Measurements from ENCODE around the gene OR4S2. TPM values are rescaled to one million over a fixed set of nuclear protein-coding genes. Genes with fewer than 3 reads are reported as not detected.

OR4S2 gene
- total and polyA plus RNA-seq, 10 of the 15 experiments (the other 5 are each of a cell fraction or from before 2014, with no cell fraction given) = not detected

DNA sequence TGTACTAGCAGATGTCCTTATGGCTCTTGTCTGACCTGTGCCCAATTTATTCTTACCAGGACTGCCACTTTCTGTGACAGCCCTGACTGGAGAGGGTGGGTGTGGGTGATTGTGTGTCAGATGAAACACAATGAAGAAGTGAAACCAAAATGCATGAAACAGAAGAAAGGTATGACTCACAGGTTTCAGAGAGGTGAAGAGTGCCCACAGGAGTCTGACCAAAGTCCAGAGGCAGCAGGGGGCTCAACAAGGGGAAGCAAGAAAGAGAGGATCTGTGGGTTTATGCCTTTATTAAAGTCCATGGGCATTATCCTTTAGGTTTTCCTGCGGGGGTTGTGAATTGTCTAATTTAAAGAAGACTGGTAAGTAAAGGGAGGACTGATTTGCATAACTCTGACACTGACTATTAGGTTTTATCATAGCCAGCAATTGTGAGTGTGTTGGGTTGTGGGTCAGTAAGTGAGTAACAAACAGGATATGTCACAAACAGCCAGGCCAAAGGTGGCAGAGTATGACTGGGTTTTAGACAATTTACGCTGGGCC, 10.0 kb downstream of the OR4S2 start (continued):
- TF ChIP-seq EP300 (IDR thresholded peaks at IDR 0.05; ENCODE audit: borderline replicate concordance in 1 of 2, control insufficient read depth in 1 of 2, low read depth in 2 of 2, low read length in 2 of 2) (peak; percentile 85 to 95; a peak in 3 of 4 replicates), BCL11A (IDR thresholded peaks at IDR 0.05; ENCODE audit: low read depth, low read length) (peak; percentile 89), YY1 (IDR thresholded peaks at IDR 0.05; ENCODE audit: low read depth, low read length) (no peak), ZNF622 (IDR thresholded peaks at IDR 0.05) (no peak), POLR2AphosphoS5 (IDR thresholded peaks at IDR 0.05; ENCODE audit: low read length) (no peak), SUPT20H (IDR thresholded peaks at IDR 0.05; ENCODE audit: borderline replicate concordance, control insufficient read depth, low read depth, low read length) (no peak), NFXL1 (IDR thresholded peaks at IDR 0.05; ENCODE audit: borderline replicate concordance) (no peak), CHD2 (IDR thresholded peaks at IDR 0.05; ENCODE audit: borderline replicate concordance, low read depth, low read length) (peak; percentile 45; the same call in 1 of the 2 replicates), JUNB (IDR thresholded peaks at IDR 0.05) (peak; percentile 75), ZNF207 (IDR thresholded peaks at IDR 0.05; ENCODE audit: borderline replicate concordance) (no peak), IRF4 (IDR thresholded peaks at IDR 0.05; ENCODE audit: low read depth, low read length) (peak; percentile 77; the same call in 1 of the 2 replicates), NR2F1 (conservative IDR thresholded peaks at IDR 0.05) (peak; percentile 93), ETV6 (conservative IDR thresholded peaks at IDR 0.05 in 1 of 2, IDR thresholded peaks at IDR 0.05 in 1 of 2; ENCODE audit: borderline replicate concordance in 1 of 2, low read depth in 1 of 2) (no peak), DPF2 (IDR thresholded peaks at IDR 0.05) (peak; percentile 99), ZBED1 (IDR thresholded peaks at IDR 0.05; ENCODE audit: borderline replicate concordance) (no peak), PKNOX1 (IDR thresholded peaks at IDR 0.05) (peak; percentile 65), NR2C2 (IDR thresholded peaks at IDR 0.05; ENCODE audit: borderline replicate concordance, control insufficient read depth, insufficient read length, low read depth) (no peak), MXI1 (IDR thresholded peaks at IDR 0.05; ENCODE audit: low read depth, low read length) (no peak; the same call in 1 of the 2 replicates)
- TF ChIP-seq, protein P1, sequence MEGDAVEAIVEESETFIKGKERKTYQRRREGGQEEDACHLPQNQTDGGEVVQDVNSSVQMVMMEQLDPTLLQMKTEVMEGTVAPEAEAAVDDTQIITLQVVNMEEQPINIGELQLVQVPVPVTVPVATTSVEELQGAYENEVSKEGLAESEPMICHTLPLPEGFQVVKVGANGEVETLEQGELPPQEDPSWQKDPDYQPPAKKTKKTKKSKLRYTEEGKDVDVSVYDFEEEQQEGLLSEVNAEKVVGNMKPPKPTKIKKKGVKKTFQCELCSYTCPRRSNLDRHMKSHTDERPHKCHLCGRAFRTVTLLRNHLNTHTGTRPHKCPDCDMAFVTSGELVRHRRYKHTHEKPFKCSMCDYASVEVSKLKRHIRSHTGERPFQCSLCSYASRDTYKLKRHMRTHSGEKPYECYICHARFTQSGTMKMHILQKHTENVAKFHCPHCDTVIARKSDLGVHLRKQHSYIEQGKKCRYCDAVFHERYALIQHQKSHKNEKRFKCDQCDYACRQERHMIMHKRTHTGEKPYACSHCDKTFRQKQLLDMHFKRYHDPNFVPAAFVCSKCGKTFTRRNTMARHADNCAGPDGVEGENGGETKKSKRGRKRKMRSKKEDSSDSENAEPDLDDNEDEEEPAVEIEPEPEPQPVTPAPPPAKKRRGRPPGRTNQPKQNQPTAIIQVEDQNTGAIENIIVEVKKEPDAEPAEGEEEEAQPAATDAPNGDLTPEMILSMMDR (IDR thresholded peaks at IDR 0.05 in 2 of 3, conservative IDR thresholded peaks at IDR 0.05 in 1 of 3; ENCODE audit: control insufficient read depth in 2 of 3, extremely low read depth in 1 of 3, insufficient read depth in 1 of 3, low read depth in 3 of 3, low read length in 3 of 3) = no peak
- TF ChIP-seq, protein P2, sequence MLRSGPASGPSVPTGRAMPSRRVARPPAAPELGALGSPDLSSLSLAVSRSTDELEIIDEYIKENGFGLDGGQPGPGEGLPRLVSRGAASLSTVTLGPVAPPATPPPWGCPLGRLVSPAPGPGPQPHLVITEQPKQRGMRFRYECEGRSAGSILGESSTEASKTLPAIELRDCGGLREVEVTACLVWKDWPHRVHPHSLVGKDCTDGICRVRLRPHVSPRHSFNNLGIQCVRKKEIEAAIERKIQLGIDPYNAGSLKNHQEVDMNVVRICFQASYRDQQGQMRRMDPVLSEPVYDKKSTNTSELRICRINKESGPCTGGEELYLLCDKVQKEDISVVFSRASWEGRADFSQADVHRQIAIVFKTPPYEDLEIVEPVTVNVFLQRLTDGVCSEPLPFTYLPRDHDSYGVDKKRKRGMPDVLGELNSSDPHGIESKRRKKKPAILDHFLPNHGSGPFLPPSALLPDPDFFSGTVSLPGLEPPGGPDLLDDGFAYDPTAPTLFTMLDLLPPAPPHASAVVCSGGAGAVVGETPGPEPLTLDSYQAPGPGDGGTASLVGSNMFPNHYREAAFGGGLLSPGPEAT (IDR thresholded peaks at IDR 0.05; ENCODE audit: low read depth) = peak; percentile 83
- TF ChIP-seq, protein P3, sequence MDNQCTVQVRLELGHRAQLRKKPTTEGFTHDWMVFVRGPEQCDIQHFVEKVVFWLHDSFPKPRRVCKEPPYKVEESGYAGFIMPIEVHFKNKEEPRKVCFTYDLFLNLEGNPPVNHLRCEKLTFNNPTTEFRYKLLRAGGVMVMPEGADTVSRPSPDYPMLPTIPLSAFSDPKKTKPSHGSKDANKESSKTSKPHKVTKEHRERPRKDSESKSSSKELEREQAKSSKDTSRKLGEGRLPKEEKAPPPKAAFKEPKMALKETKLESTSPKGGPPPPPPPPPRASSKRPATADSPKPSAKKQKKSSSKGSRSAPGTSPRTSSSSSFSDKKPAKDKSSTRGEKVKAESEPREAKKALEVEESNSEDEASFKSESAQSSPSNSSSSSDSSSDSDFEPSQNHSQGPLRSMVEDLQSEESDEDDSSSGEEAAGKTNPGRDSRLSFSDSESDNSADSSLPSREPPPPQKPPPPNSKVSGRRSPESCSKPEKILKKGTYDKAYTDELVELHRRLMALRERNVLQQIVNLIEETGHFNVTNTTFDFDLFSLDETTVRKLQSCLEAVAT (IDR thresholded peaks at IDR 0.05) = peak; percentile 59; the same call in 1 of the 2 replicates
- TF ChIP-seq, protein P4, sequence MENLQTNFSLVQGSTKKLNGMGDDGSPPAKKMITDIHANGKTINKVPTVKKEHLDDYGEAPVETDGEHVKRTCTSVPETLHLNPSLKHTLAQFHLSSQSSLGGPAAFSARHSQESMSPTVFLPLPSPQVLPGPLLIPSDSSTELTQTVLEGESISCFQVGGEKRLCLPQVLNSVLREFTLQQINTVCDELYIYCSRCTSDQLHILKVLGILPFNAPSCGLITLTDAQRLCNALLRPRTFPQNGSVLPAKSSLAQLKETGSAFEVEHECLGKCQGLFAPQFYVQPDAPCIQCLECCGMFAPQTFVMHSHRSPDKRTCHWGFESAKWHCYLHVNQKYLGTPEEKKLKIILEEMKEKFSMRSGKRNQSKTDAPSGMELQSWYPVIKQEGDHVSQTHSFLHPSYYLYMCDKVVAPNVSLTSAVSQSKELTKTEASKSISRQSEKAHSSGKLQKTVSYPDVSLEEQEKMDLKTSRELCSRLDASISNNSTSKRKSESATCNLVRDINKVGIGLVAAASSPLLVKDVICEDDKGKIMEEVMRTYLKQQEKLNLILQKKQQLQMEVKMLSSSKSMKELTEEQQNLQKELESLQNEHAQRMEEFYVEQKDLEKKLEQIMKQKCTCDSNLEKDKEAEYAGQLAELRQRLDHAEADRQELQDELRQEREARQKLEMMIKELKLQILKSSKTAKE (IDR thresholded peaks at IDR 0.05; ENCODE audit: low read depth, poor library complexity, severe bottlenecking) = peak; percentile 60

Measured in GM12878 (cell line).